ENCODE data around the gene DPEP2. TPM values are rescaled to one million over a fixed set of nuclear protein-coding genes. Genes with fewer than 3 reads are reported as not detected.

DPEP2 gene
- total and polyA plus RNA-seq, 8 donors: 2.3 to 12.6 (median 3.4) TPM

GRCh38 chr16:67965668-67966548 is 33.4 kb downstream of the DPEP2 start:
- DNase-seq (no peak), ATAC-seq (no peak)
- TF ChIP-seq CTCF (IDR thresholded peaks at IDR 0.05): no peak
- Histone ChIP-seq H3K9me3 (no peaks in the 10 kb centered on the region), H3K27me3 (no peaks in the 10 kb centered on the region), H3K4me3 (peak overlapping the region in 1 of 2 donors; percentile 81), H3K4me1 (peaks cover 23 to 74% of the 10 kb centered on the region in 2 donors), H3K27ac (peak overlapping the region; percentile 53 to 88), H3K36me3 (peaks cover 0 to 18% of the 10 kb centered on the region in 2 donors)
- intact Hi-C loops (cut with DNase I): no loop called here

- ATAC-seq (no peak), DNase-seq (no peak)
- no peaks in the 10 kb centered on the region for H3K9me3 ChIP-seq
- no peak overlapping the region for H3K4me3 ChIP-seq
- H3K4me1 ChIP-seq: peaks cover 32 to 87% of the 10 kb centered on the region in 2 donors
- no peaks in the 10 kb centered on the region for H3K27me3 ChIP-seq
- peak overlapping the region; percentile 13 to 26 for H3K27ac ChIP-seq
- intact Hi-C loops (cut with DNase I): no loop called here
- H3K36me3 ChIP-seq: peaks cover 0 to 31% of the 10 kb centered on the region in 2 donors
- no peak for TF ChIP-seq CTCF (IDR thresholded peaks at IDR 0.05)
These were observed 34.7 kb downstream of the DPEP2 start for GRCh38 chr16:67964477-67965131.

GRCh38 chr16:67963662-67964321 is 35.5 kb downstream of the DPEP2 start:
- ATAC-seq (no peak), DNase-seq (peak in 1 of 4 donors; percentile 79)
- peaks cover 34 to 87% of the 10 kb centered on the region in 2 donors for H3K4me1 ChIP-seq
- peak overlapping the region; percentile 26 to 39 for H3K27ac ChIP-seq
- H3K4me3 ChIP-seq: peak overlapping the region in 1 of 2 donors; percentile 20
- intact Hi-C loops (cut with DNase I): no loop called here
- H3K36me3 ChIP-seq: peaks cover 0 to 39% of the 10 kb centered on the region in 2 donors
- TF ChIP-seq CTCF (IDR thresholded peaks at IDR 0.05): no peak
- no peaks in the 10 kb centered on the region for H3K27me3 ChIP-seq
- H3K9me3 ChIP-seq: no peaks in the 10 kb centered on the region

GRCh38 chr16:67963292-67963661 is 36.0 kb downstream of the DPEP2 start:
- Histone ChIP-seq H3K27me3 (no peaks in the 10 kb centered on the region), H3K4me3 (no peak overlapping the region), H3K27ac (peak overlapping the region in 1 of 2 donors; percentile 39), H3K9me3 (no peaks in the 10 kb centered on the region), H3K36me3 (peaks cover 0 to 44% of the 10 kb centered on the region in 2 donors), H3K4me1 (peaks cover 34 to 89% of the 10 kb centered on the region in 2 donors)
- no peak for TF ChIP-seq CTCF (IDR thresholded peaks at IDR 0.05)
- no peak for DNase-seq
- no peak for ATAC-seq
- intact Hi-C loops (cut with DNase I): no loop called here
